HG03064 (cell line): ENCODE data around the gene RMRP.
A peak's percentile ranks its signal among the peaks of the same experiment; 100 is the strongest.
"Not testable (repeated sequence)": the region's sequence is repeated elsewhere in the genome, so short reads cannot be mapped to it uniquely, and the experiment has no call there.

Experiments
- ATAC-seq: cut with Tn5 transposase; IDR thresholded peaks from one replicate; pipeline ENCODE4 v1.9.1; 2021; ENCODE audit warnings: low read depth; ENCODE audit not compliant: unreplicated experiment

RMRP gene

DNA sequence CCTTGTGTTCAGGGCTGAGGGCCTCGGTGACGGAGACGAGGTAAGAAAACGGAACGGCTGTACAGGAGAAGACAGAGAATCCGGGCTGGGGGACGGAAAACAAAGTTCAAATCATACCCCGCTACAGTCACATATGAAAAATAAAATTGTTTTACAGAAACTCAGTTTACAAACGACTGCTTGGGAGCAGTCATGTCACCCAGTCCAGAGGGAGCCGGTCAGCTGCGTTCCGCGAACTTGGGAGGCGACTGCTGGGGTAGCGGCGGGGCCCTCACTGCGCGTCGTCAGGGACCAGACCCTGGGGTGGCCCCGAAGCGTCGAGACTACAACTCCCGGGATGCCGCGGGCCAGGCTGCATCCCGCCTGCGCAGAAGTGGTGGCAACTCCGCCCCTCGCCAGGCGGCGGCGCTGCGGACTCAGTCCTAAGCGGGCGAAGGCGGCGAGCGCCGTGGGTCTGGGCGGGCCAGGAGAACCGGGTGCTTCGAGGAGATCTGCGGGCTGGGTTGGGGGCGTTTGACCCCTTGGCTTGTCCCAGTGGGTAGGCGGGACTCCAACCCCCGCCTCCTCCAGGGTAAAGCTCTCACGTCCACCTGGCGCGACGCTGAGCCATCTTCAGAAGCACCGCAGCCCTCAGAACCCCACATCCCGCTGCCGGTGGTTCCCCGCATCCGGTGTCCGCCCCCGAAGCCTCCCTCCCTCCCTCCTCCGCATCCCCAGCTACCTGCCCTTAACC is 11.1 kb downstream of the RMRP start:
- ATAC-seq, result peak; percentile 81

DNA sequence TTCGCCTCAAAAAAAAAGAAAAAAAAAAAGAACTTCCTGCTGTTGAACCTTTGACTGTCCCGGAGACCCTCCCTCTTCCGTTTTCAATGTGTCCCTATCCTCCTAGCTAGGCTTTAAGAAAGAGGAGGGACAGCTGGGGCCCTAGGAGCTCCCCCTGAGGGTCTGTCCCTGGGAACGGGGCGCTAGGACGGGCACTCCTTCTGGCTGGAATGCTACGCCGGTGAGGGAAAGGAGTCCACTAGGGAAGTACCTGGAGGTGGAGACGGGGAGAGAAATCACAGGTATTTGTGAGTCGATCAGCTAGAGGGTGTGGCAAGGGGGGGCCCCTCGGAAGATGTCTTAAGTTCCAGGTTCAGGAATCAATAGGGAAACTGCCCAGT is 11.7 kb downstream of the RMRP start:
- ATAC-seq, result no peak

DNA sequence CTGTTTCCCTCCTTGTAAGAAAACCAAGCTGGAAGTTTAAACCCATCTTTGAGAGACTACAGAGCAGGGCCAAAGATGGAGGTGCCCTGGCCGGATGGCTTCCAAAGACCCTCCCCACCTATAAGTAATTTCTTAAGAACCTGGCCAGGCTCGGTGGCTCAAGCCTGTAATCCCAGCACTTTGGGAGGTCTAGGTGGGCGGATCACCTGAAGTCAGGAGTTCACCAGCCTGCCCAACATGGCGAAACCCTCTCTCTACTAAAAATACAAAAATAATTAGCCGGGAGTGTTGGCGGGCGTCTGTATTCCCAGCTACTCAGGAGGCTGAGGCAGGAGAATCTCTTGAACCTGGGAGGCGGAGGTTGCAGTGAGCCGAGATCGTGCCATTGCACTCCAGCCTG is 12.1 kb downstream of the RMRP start:
- not testable (repeated sequence) for ATAC-seq

DNA sequence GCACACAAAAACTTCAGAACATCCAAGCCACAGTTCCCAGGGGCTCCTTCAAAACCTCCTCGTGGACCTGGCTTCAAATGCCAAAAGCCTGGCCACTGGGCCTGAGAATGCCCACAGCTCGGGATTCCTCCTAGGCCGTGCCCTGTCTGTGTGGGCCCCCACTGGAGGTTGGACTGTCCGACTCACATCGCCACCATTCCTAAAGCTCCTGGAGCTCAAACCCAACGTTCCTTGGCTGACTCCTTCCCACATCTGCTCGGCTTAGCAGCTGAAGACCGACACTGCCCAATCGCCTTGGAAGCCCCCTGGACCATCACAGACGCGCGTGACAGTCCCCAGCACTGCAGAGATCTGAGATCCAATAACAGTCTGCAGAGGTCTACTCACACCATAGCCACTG is 14.8 kb downstream of the RMRP start:
- no peak for ATAC-seq

DNA sequence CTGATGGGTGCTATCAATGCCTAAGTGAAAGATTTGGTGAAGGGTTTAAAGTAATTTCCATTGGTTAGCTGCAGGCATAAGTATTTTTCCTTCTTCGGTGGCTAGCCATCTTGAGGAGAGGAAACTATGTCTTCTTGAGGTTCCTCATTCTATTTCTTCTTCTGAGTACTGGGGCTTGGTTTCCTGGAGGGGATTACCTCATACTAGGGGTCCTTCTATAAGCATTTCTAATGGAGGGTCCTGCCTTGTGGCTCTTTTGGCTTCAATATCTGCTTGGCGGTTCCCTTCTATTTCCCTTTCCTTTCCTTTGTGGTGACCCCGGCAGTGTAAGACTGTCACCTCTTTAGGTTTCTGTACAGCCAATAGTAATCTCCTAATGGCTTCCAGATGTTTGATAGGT is 16.3 kb downstream of the RMRP start:
- ATAC-seq, result not testable (repeated sequence)

DNA sequence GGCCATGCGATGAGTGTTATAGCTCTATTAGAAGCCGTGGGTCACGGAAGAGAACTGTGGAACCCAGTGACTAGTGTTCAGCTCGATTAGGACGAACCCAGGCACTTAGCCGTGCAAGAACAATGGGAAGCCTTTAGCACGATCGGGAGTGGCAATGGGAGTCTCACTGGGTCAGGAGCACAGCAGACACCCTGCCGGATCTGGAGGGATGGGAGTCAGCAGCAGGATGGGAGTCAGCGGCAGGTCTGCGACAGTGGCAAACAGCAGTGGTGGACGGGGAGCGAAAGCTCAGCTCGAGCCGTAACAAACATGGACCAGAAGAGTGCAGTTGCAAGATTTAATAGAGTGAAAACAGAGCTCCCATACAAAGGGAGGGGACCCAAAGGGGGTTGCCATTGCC is 17.4 kb downstream of the RMRP start:
- ATAC-seq, result not testable (repeated sequence)

DNA sequence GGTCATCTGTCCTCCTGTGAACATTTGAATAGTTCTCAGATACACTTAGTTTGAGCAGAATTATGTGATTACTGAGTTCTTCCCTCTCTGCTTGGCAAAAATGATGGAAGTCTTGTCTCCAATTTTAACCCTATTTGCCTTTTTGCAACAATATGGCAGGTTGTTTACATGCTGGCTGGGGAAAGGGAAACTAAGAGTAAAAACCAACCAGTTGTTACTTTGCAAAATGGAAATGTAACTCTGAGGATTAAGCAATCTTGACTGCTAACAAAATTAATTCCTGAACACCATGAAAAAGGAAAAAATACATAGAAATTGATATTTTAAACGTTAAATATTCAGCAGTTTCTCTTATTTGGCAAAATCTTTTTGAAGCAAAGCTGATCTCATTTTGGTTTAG is 18.2 kb downstream of the RMRP start:
- ATAC-seq, result no peak

DNA sequence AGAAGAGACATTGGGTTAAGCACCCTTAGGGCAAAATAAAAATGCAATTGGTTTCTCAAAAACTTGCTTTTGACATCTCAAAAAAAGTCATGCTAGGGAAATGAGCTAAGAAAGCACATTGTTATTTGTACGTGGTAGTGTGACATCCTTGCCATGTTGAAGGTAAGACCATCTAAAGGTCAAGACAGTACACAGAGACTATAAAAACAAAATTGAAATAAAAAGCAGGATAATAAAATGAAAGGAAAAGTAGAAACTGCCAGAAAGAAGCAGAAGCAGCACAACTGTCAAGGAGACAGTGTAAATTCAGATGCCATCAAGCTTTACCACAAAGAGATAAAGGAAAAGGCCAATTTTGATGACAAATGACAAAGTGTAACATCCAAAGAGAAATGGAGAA is 18.6 kb downstream of the RMRP start:
- ATAC-seq, result not testable (repeated sequence)

DNA sequence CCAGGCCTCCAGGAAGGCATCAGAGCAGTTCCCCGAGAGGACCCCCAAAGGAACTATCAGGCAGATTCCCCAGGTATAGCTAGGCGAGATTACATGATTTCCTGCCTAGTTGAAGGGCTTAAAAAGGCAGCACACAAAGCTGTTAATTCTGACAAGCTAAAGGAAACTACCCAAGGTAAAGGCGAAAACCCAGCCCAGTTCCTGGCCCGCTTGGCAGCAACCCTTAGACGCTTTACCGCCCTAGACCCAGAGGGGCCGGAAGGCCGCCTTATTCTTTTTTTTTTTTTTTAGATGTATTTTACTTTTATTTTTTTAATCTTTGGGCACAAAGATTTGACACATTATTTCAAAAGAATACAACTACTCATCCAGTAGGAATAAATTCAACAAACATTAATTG is 19.1 kb downstream of the RMRP start:
- not testable (repeated sequence) for ATAC-seq

DNA sequence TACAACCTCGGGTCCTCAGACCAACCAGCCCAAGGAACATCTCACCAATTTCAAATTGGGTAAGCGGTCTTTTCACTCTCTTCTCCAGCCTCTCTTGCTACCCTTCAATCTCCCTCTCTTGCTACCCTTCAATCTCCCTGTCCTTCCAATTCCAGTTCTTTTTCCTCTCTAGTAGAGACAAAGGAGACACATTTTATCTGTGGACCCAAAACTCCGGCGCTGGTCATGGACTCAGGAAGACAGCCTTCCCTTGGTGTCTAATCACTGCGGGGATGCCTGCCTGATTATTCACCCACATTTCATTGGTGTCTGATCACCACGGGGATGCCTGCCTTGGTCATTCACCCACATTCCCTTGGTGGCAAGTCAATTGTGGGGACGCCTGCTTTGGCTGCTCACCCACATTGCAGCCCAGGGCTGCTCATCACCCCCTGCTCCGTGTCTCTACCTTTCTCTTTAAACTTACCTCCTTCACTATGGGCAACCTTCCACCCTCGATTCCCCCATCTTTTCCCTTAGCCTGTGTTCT is 20.3 kb downstream of the RMRP start:
- ATAC-seq, result not testable (repeated sequence)

DNA sequence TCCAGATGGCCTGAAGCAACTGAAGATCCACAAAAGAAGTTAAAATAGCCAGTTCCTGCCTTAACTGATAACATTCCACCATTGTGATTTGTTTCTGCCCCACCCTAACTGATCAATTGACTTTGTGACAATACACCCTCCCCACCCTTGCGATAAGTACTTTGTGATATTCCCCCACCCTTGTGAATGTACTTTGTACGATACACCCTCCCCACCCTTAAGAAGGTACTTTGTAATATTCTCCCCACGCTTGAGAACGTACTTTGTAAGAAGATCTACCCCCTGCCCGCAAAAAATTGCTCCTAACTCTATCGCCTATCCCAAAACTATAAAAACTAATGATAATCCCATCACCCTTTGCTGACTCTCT is 21.0 kb downstream of the RMRP start:
- ATAC-seq, result not testable (repeated sequence)

DNA sequence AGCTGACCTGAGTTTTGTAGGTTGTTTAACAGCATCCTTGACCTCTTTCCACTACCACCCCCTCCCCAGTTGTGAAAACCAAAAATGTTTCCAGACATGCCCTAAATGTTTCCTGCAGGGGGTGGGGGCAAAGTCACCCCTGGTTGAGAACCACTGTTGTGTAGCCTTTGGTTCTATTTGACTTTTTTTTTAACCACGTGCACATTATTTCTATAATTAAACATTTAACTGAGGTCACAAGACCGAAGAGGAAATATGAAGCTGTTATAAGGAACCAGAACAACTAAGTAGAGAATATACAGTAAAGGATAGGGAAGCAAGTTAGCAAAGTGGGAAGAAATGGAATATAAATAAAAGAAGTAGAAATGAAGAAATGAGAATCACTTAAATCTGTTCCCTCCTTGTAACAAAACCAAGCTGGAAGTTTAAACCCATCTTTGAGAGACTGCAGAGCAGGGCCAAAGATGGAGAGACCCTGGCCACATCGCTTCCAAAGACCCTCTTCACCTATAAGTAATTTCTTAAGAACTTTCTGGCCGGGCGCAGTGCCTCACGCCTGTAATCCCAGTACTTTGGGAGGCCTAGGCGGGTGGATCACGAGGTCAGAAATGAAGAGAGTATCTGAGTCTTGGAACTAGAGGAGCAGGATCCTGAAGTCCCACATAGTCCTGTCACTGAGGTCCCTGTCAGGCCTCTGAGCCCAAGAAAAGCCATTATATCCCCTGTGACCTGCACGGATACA is 21.5 kb downstream of the RMRP start:
- no peak for ATAC-seq

DNA sequence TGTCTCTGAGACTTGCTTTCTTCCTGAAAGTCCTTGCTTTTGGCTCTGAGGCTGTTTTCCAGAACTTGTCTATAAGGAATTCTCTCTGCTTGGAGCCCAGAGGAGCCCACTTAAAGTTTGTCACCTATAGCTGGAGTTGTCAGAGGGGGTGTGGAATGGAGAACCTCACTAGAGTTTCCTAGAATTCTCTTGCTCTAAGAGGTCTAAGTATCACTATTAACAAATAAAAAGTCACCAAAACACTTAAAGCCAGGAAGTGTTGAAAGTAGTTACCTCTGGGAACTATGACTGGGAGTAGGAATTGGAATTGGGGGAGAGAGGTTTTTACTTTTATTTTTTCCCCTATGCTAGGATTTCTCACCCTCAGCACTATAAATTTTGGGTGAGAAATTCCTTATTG is 22.1 kb downstream of the RMRP start:
- ATAC-seq, result no peak

DNA sequence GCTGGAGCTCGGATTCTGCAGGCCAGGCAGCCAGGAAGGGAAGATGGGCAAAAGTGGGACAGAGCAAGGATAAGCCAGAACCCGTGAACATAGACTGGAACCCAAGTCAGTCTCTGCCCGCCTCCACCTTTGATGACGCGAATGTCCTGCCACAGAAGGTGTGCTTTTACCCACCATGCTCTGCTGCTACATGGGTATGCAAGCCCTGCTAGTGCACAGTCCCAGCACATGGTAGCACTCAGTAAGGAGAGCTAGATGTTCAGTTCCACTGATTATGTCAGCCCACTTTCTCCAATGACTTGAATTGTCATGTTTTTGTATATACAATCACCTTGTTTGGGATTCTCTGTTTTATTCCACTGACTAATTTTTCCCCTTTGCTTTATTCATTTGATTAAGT is 28.2 kb downstream of the RMRP start:
- no peak for ATAC-seq

DNA sequence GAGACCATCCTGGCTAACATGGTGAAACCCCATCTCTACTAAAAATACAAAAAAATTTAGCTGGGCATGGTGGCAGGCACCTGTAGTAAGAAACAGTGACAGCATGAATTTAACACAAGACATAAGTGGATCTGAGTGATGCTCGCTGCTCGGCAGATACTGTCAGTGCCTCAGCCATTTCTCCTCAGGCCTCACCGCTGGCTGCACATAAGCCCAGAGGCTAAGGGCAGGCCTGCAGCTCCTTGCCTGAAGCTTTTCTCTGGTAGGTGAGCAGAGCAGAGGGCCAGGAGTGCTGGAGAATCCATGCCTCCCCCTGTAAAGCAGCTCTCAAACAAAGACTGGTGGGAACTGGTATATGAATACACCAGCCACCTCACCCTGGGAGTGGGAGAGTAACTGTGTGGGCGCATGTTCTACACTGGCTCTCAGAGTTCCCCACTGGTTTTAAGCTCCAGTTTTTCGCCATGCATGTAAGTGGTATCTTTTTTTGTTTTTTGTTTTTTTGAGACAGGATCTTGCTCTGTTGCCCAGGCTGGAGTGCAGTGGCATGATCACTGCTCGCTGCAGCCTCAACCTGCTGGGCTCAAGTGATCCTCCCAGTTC is 29.3 kb downstream of the RMRP start:
- ATAC-seq, result no peak

DNA sequence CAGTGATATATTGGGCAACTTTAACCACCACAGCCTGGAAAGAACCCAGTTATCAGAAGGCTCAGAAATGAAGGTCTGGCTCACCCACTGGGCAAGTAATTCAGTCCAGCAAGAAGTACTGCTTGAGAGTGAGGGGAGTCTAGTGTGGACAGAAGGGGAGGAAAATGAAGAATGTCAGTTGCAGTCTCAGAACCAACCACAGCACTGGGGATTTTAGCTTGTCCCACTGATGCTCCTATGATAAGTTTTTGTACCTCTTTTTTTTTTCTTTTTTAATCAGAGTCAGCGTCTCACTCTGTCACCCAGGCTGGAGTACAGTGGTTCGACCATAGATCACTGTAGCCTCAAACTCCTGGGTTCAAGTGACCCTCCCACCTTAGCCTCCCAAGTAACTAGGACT is 30.2 kb downstream of the RMRP start:
- no peak for ATAC-seq

DNA sequence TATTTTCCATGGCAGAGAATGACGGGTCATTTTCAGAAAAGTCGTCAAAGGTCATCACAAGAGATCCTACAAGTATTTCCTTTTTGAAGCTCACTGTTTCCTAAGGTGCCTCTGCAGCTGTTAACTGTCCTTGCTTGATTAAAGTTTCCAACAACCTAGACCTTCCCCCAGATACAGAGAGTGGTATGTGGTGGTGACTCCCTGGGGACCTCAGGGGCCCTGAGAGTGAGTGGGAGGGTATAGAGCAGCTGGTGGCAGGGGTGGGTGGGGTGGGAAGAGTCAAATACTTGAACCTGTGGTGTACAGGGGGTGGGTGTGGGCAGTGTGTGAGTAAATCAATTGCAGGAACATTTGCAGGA is 38.0 kb downstream of the RMRP start:
- ATAC-seq, result peak; percentile 64

DNA sequence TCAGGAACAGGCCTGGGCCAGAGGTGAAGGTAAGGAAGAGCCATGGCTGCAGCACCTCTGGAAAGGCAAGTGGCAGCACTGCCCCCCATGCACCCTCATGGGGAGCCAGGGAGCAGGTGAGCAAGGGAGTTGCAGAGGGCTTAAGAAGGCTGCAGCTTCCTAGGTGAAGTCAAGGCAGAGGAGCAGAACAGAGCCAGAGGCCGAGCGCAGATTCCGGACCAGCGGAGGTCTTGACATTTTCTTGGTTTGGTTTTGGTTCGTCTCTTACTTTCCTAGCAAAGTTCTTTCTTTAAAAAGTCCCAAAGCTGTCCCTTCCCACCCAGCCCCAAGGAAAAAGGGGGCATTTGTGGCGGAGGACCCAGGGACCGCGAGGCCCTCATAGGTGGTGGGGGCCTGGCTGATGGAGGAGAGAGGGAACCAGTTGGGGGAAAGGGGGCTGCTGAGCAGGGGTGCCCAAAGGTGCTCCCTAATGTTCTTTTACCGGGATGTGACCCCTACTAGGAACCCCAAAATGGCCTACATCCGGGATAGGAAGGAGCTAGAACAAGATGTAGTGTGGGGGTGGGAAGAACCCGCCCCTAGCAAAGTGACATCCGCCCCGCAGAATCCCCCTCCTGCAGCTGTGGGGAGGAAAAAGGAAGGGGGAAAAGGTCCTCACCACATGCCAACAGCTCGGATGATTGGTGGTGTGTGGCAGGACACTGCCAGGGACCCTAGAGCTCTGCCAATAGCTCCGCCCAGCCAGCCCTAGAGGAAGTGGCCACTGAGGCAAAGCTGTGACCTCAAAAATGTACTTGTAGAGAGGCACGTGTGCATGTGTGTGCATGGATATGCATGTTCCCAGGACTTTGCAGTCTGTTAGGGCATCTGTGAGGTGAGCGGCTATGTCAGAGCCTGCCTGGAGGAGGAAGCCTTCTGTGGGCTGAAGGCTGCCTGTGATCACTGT is 38.7 kb downstream of the RMRP start:
- ATAC-seq, result peak; percentile 34

DNA sequence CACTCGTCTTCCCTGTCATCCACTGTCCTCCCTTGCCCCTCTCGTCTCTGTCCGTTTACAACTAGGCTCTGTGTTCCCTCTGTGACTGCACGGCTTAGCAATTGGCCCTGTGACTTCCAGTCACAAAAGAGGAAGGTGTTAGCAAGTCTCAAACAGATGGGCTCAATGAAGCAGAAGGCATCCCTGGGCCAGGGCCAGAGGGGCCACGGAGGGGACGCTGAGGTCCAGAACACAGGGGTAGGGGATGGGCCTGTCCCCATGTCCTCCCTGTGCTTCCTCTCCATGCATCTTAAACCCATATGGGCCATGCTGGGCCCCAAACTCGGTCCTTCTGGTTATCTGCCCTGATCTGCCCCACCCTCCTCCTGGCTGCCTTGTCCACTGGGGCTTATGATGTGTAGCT is 39.5 kb downstream of the RMRP start, which contains the start of gene CD72:
CD72 (minus strand) TSS at position 89 of the 403 bp plus-strand sequence. CDS start 110 bp downstream, outside the sequence.
- ATAC-seq, result no peak

DNA sequence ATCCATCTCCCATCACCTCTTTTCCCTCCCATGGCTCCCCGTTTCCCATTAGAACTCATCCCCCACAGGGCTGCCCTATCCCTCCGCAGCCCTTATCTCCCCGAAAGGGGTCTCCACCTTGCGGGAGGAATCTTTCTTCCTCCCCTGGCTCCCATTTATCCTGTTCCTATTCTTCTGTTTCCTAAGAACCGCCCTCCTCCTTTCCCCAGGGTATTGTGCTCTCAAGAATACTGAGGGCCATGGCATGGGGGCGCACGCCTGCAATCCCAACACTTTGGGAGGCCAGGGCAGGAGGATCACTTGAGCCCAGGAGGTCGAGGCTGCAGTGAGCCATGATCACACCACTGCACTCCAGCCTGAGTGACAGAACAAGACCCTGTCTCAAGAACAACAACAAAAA is 40.3 kb downstream of the RMRP start:
- ATAC-seq, result no peak
